ENCODE measurements around the gene ITGB7.

GRCh38 chr12:53214221-53214620, 7.2 kb upstream of the ITGB7 start:
- no peak for TF ChIP-seq CTCF (IDR thresholded peaks at IDR 0.05)
- TF ChIP-seq POLR2A (IDR thresholded peaks at IDR 0.05) = no peak
